Keratinocyte (primary cell): Measurements from ENCODE around the gene CARD11. TPM values are rescaled to one million over a fixed set of nuclear protein-coding genes. Genes with fewer than 3 reads are reported as not detected.

ENCODE experiments used
- DNase-seq: peaks from one replicate; pipeline ENCODE4 v3.0.0-alpha.2; 2011; ENCODE audit warnings: low read depth, missing footprints, low spot score
- FAIRE-seq: peaks from 2 replicates; lab custom pipeline; 2011; peaks lifted over from hg19 to GRCh38; lab: Jason Lieb, UNC
- H2AFZ ChIP-seq: 2 replicates; pipeline ENCODE4 v1.6.0; 2012; ENCODE audit warnings: low read length, control low read depth, inconsistent platforms; ENCODE audit not compliant: control insufficient read depth
- H3K27ac ChIP-seq: 2 replicates; pipeline ENCODE4 v1.5.1; 2011; ENCODE audit warnings: low read length; ENCODE audit not compliant: control insufficient read depth, insufficient read depth
- H3K27me3 ChIP-seq: 3 replicates; pipeline ENCODE4 v1.6.0; 2011; ENCODE audit warnings: low read length; ENCODE audit not compliant: control insufficient read depth, insufficient read depth; ENCODE audit errors: extremely low read depth
- H3K36me3 ChIP-seq, 2 experiments: 2 replicates in 1 of 2; 3 replicates in 1 of 2; pipeline ENCODE4 v1.5.1; 2011; ENCODE audit warnings: low read length in 2 of 2, mild to moderate bottlenecking in 1 of 2; ENCODE audit not compliant: control insufficient read depth in 2 of 2, insufficient read depth in 2 of 2; ENCODE audit errors: extremely low read depth in 1 of 2
- H3K4me1 ChIP-seq: 3 replicates; pipeline ENCODE4 v1.5.1; 2011; ENCODE audit warnings: low read length; ENCODE audit not compliant: control insufficient read depth, insufficient read depth; ENCODE audit errors: extremely low read depth
- H3K4me2 ChIP-seq: 3 replicates; pipeline ENCODE4 v1.6.0; 2011; ENCODE audit warnings: low read depth, low read length; ENCODE audit not compliant: control insufficient read depth, insufficient read depth; ENCODE audit errors: extremely low read depth
- H3K4me3 ChIP-seq, 3 experiments: fragments of 200-600 bp in 1 of 3; sonication (generic) in 1 of 3; 2 replicates in 2 of 3; 3 replicates in 1 of 3; pipeline ENCODE4 v1.5.1; 2011 to 2016; ENCODE audit warnings: low read length in 3 of 3, mild to moderate bottlenecking in 3 of 3, control low read depth in 2 of 3, inconsistent platforms in 1 of 3, low read depth in 1 of 3, mixed read lengths in 1 of 3, mixed run types in 1 of 3, moderate library complexity in 1 of 3; ENCODE audit not compliant: control insufficient read depth in 2 of 3, insufficient read depth in 2 of 3; ENCODE audit errors: extremely low read depth in 1 of 3
- H3K79me2 ChIP-seq: 2 replicates; pipeline ENCODE4 v1.6.0; 2012; ENCODE audit warnings: low read length; ENCODE audit not compliant: control insufficient read depth, insufficient read depth
- H3K9ac ChIP-seq: 3 replicates; pipeline ENCODE4 v1.6.0; 2011; ENCODE audit warnings: low read length; ENCODE audit not compliant: control insufficient read depth, insufficient read depth; ENCODE audit errors: extremely low read depth
- H3K9me1 ChIP-seq: 3 replicates; pipeline ENCODE4 v1.6.0; 2011; ENCODE audit warnings: low read length; ENCODE audit not compliant: control insufficient read depth, insufficient read depth; ENCODE audit errors: extremely low read depth
- H3K9me3 ChIP-seq: 2 replicates; pipeline ENCODE4 v1.5.1; 2012; ENCODE audit warnings: low read depth, low read length; ENCODE audit not compliant: control insufficient read depth
- H4K20me1 ChIP-seq: 3 replicates; pipeline ENCODE4 v1.6.0; 2011; ENCODE audit warnings: low read length; ENCODE audit not compliant: control insufficient read depth, insufficient read depth; ENCODE audit errors: extremely low read depth
- CTCF ChIP-seq, 3 experiments: IDR thresholded peaks in 1 of 3; conservative IDR thresholded peaks in 1 of 3; optimal IDR thresholded peaks in 1 of 3; 2 replicates in 2 of 3; 3 replicates in 1 of 3; pipeline versions ENCODE3 to v1.5.1; 2011; ENCODE audit warnings: low read length in 3 of 3, mild to moderate bottlenecking in 3 of 3, moderate library complexity in 2 of 3, control low read depth in 1 of 3, inconsistent platforms in 1 of 3; ENCODE audit not compliant: insufficient read depth in 2 of 3; ENCODE audit errors: extremely low read depth in 1 of 3
- EZH2 ChIP-seq: IDR thresholded peaks from one replicate; pipeline ENCODE4 v1.6.1; 2012; ENCODE audit warnings: inconsistent platforms, mild to moderate bottlenecking, low read length, moderate library complexity
- dilution Hi-C: fragments of 300-500 bp; cut with MboI; formaldehyde crosslinking; loops from one replicate; pipeline ENCODE4 v1.7.0; 2020; ENCODE audit warnings: low sequenced_read_pairs; ENCODE audit not compliant: extremely low pct_ligation_motif_present
- polyA plus RNA-seq, 5 experiments: library from polyadenylated mRNA; depleted of rRNA in 3 of 5; stranded (reverse) in 3 of 5; stranded (forward) in 1 of 5; unstranded in 1 of 5; fragments of >200 nt; gene quantifications; 1 replicate in 1 of 5; 2 replicates in 3 of 5; 3 replicates in 1 of 5; pipeline versions ENCODE4 v1.2.1 to v1.2.3, GENCODE V29; 2011 to 2012; ENCODE audit warnings: missing spikeins in 2 of 5, low read depth in 1 of 5, low replicate concordance in 1 of 5

Gene CARD11
- polyA plus RNA-seq, 1 donor (not counting 4 experiments of a cell fraction or from before 2014, with no cell fraction given) = 4.3 TPM

DNA sequence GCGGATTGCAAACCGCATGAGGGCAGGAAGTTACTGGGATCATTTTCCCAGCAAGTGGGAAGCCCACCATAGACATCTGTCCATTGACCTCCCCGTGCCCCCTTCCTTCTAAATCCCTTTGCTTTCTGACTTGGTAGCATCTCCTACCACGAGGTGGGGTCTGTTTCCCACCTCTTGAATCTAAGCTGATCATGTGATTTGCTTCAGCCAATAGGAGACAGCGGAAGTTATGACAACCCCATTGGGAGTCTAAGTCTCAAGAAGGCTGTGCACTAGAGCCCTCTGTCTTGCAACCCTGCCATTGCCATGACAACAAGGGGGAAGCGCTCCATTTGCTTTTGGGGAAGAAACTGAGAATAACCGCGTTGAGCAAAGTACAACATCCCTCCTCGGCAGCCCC is 39.2 kb upstream of the CARD11 start:
- Histone ChIP-seq H2AFZ (no peak overlapping the region), H3K27me3 (peaks cover 24% of the 10 kb centered on the region), H3K36me3 (no peaks in the 10 kb centered on the region), H3K4me1 (no peaks in the 10 kb centered on the region), H3K4me2 (no peak overlapping the region), H4K20me1 (no peaks in the 10 kb centered on the region), H3K9me3 (no peaks in the 10 kb centered on the region), H3K4me3 (no peak overlapping the region), H3K9me1 (no peaks in the 10 kb centered on the region), H3K79me2 (no peaks in the 10 kb centered on the region), H3K27ac (no peak overlapping the region), H3K9ac (no peak overlapping the region)
- dilution Hi-C loops = no loop called here
- FAIRE-seq = no peak
- no peak for TF ChIP-seq EZH2
- no peak for TF ChIP-seq CTCF (optimal IDR thresholded peaks at IDR 0.05 in 1 of 3, IDR thresholded peaks at IDR 0.05 in 1 of 3, conservative IDR thresholded peaks at IDR 0.05 in 1 of 3; ENCODE audit: extremely low read depth in 1 of 3, insufficient read depth in 2 of 3, low read length in 3 of 3)
- no peak for DNase-seq

DNA sequence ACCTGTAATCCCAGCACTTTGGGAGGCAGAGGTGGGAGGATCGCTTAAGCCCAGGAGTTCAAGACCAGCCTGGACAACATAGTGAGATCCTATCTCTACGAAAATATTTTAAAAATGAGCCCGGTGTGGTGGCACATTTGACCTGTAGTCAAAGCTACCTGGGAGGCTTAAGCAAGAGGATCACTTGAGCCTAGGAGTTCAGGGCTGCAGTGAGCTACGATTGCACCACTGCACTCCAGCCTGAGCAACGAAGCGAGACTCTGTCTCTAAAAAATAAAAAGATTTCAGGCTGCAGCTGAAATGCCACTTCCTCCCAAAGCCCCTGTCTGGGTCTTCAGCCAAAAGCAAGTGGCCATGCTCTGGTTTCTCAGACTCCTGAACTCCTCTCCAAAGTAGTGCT is 38.7 kb upstream of the CARD11 start:
- Histone ChIP-seq H4K20me1 (no peaks in the 10 kb centered on the region), H3K9me1 (no peaks in the 10 kb centered on the region), H3K4me1 (no peaks in the 10 kb centered on the region), H3K9me3 (no peaks in the 10 kb centered on the region), H3K36me3 (no peaks in the 10 kb centered on the region), H3K9ac (no peak overlapping the region), H3K4me2 (no peak overlapping the region), H3K79me2 (no peaks in the 10 kb centered on the region), H3K27me3 (peaks cover 22% of the 10 kb centered on the region), H3K4me3 (no peak overlapping the region), H2AFZ (no peak overlapping the region), H3K27ac (no peak overlapping the region)
- TF ChIP-seq CTCF (optimal IDR thresholded peaks at IDR 0.05 in 1 of 3, IDR thresholded peaks at IDR 0.05 in 1 of 3, conservative IDR thresholded peaks at IDR 0.05 in 1 of 3; ENCODE audit: extremely low read depth in 1 of 3, insufficient read depth in 2 of 3, low read length in 3 of 3) = no peak
- no peak for TF ChIP-seq EZH2
- no peak for FAIRE-seq
- dilution Hi-C loops = no loop called here
- DNase-seq = no peak
